ENCODE data around the gene METTL9. TPM values are rescaled to one million over a fixed set of nuclear protein-coding genes. Genes with fewer than 3 reads are reported as not detected.

Gene METTL9
- total and polyA plus RNA-seq, 9 of the 15 experiments (the other 6 are each of a cell fraction or from before 2014, with no cell fraction given) = 12.2 to 107 (median 79.1) TPM

- peak; percentile 56 for TF ChIP-seq MYC (IDR thresholded peaks at IDR 0.05; ENCODE audit: low read depth, low read length)
- no peak for TF ChIP-seq MYC (CRISPR knock-in tag; IDR thresholded peaks at IDR 0.05; ENCODE audit: borderline replicate concordance, low read depth)
- no peak for TF ChIP-seq ZNF277 (CRISPR knock-in tag; IDR thresholded peaks at IDR 0.05; ENCODE audit: borderline replicate concordance)
- TF ChIP-seq KDM1A (IDR thresholded peaks at IDR 0.05) = no peak
- TF ChIP-seq REST (IDR thresholded peaks at IDR 0.05; ENCODE audit: borderline replicate concordance) = 0 out of 2 replicates have a peak, but pooled peaks have one; percentile 11
- no peak for TF ChIP-seq REST (CRISPR knock-in tag; IDR thresholded peaks at IDR 0.05; ENCODE audit: low read depth)
- no peak for TF ChIP-seq ZNF316 (IDR thresholded peaks at IDR 0.05)
- no peak for TF ChIP-seq HDAC8 (tag; IDR thresholded peaks at IDR 0.05)
- peak; percentile 28; the same call in 1 of the 2 replicates for TF ChIP-seq ESRRA (IDR thresholded peaks at IDR 0.05; ENCODE audit: borderline replicate concordance, low read depth)
- no peak for TF ChIP-seq CBX3 (IDR thresholded peaks at IDR 0.05; ENCODE audit: borderline replicate concordance in 1 of 2, low read length in 2 of 2)
- peak; percentile 20; the same call in 1 of the 2 replicates for TF ChIP-seq NCOA1 (IDR thresholded peaks at IDR 0.05; ENCODE audit: low read depth)
- TF ChIP-seq NFYB (IDR thresholded peaks at IDR 0.05; ENCODE audit: extremely low read depth, insufficient read length) = peak; percentile 20
Measured at GRCh38 chr16:21704733-21705132, 105.4 kb downstream of the METTL9 start (continued).

Data from K562 (cell line).